Naive thymus-derived CD4-positive, alpha-beta T cell (primary cell): ENCODE results near the gene OCA2. TPM values are rescaled to one million over a fixed set of nuclear protein-coding genes. Genes with fewer than 3 reads are reported as not detected.
A peak's percentile ranks its signal among the peaks of the same experiment; 100 is the strongest.

Source experiments
- ATAC-seq: fragments of 150-1000 bp; cut with Tn5 transposase; 2 replicates; pipeline ENCODE4 v1.10.0; 2021; ENCODE audit warnings: mild to moderate bottlenecking, moderate library complexity
- CTCF ChIA-PET: fragments of 350-600 bp; sonication (Branson Sonifier 250); formaldehyde crosslinking; loops from one replicate; lab custom pipeline; 2021; ENCODE audit warnings: antibody characterized with exemption; lab: Charles Lee
- POLR2A ChIA-PET: fragments of 350-600 bp; sonication (Branson Sonifier 250); formaldehyde crosslinking; loops from one replicate; lab custom pipeline; 2021; ENCODE audit warnings: antibody characterized with exemption, inconsistent platforms; lab: Charles Lee
- DNase-seq, 9 donors: peaks; one replicate each; pipeline versions ENCODE4 v3.0.0 to v3.0.0-alpha.2; 2020 to 2022; ENCODE audit warnings: mixed read lengths in 1 of 9
- H3K27ac ChIP-seq: one replicate; pipeline ENCODE4 v1.7.0; 2013; ENCODE audit warnings: mild to moderate bottlenecking, low read depth, low read length, moderate library complexity
- H3K27me3 ChIP-seq, 2 donors: one replicate each; pipeline ENCODE4 v1.7.0; 2013; ENCODE audit warnings: low read length in 2 of 2, mild to moderate bottlenecking in 2 of 2, moderate library complexity in 2 of 2; ENCODE audit not compliant: control insufficient read depth in 2 of 2, insufficient read depth in 2 of 2
- H3K36me3 ChIP-seq, 3 experiments: 1 replicate in 2 of 3; 2 replicates in 1 of 3; pipeline ENCODE4 v1.7.0; 2013; ENCODE audit warnings: low read length in 3 of 3, mild to moderate bottlenecking in 3 of 3, moderate library complexity in 1 of 3; ENCODE audit not compliant: insufficient read depth in 3 of 3, control insufficient read depth in 2 of 3
- H3K4me1 ChIP-seq, 2 donors: one replicate each; pipeline ENCODE4 v1.7.0; 2013; ENCODE audit warnings: low read length in 2 of 2, mild to moderate bottlenecking in 2 of 2, moderate library complexity in 1 of 2; ENCODE audit not compliant: control insufficient read depth in 2 of 2, insufficient read depth in 2 of 2
- H3K4me3 ChIP-seq: 2 replicates; pipeline ENCODE4 v1.7.0; 2013; ENCODE audit warnings: mild to moderate bottlenecking, low read length
- H3K9me3 ChIP-seq, 3 experiments: 1 replicate in 2 of 3; 2 replicates in 1 of 3; pipeline ENCODE4 v1.7.0; 2013; ENCODE audit warnings: low read length in 3 of 3; ENCODE audit not compliant: control insufficient read depth in 2 of 3
- H3K27ac Mint-ChIP-seq, 9 donors: one replicate each; pipeline ENCODE4 v1.8.0; 2020 to 2022; ENCODE audit warnings: mixed read lengths in 9 of 9, mild to moderate bottlenecking in 8 of 9, moderate library complexity in 5 of 9, inconsistent platforms in 2 of 9
- H3K27me3 Mint-ChIP-seq, 5 donors: one replicate each; pipeline ENCODE4 v1.8.0; 2021 to 2022; ENCODE audit warnings: mixed read lengths in 5 of 5, mild to moderate bottlenecking in 1 of 5
- H3K36me3 Mint-ChIP-seq, 5 donors: one replicate each; pipeline ENCODE4 v1.8.0; 2020 to 2022; ENCODE audit warnings: mixed read lengths in 5 of 5, mild to moderate bottlenecking in 3 of 5, inconsistent platforms in 1 of 5
- H3K4me1 Mint-ChIP-seq, 7 donors: one replicate each; pipeline ENCODE4 v1.8.0; 2020 to 2022; ENCODE audit warnings: mixed read lengths in 7 of 7, mild to moderate bottlenecking in 3 of 7, inconsistent platforms in 1 of 7
- H3K4me3 Mint-ChIP-seq, 10 donors: one replicate each; pipeline ENCODE4 v1.8.0; 2020 to 2022; ENCODE audit warnings: mild to moderate bottlenecking in 10 of 10, mixed read lengths in 10 of 10, moderate library complexity in 6 of 10, inconsistent platforms in 2 of 10
- H3K9me3 Mint-ChIP-seq, 11 donors: one replicate each; pipeline ENCODE4 v1.8.0; 2020 to 2022; ENCODE audit warnings: mixed read lengths in 11 of 11, mild to moderate bottlenecking in 4 of 11, inconsistent platforms in 1 of 11, moderate library complexity in 1 of 11
- intact Hi-C, 2 donors: fragments of 100-400 bp; cut with micrococcal nuclease; formaldehyde crosslinking; loops; one replicate each; pipeline ENCODE4 v1.15.1; 2023
- polyA plus RNA-seq, 2 donors: library from polyadenylated mRNA; unstranded; fragments of 300-500 nt; fragmentation: Illumina TruSeq; gene quantifications; one replicate each; pipeline ENCODE4 v1.2.3, GENCODE V29; 2021
- total RNA-seq, 6 experiments: library from RNA in 5 of 6; stranded (reverse) in 5 of 6; gene quantifications; 1 replicate in 5 of 6; 2 replicates in 1 of 6; pipeline ENCODE4 v1.2.3 and lab custom pipeline; 2021 to 2026

Gene OCA2
- total and polyA plus RNA-seq, 7 experiments from 2014 or later = not detected

GRCh38 chr15:27871902-27872260 is 227.2 kb downstream of the OCA2 start:
- Mint-ChIP-seq H3K36me3 (no peaks in the 10 kb centered on the region), H3K9me3 (peaks cover 0 to 2% (median 0%) of the 10 kb centered on the region in 11 donors), H3K4me3 (no peak overlapping the region), H3K4me1 (no peaks in the 10 kb centered on the region), H3K27ac (no peak overlapping the region), H3K27me3 (peaks cover 0 to 4% (median 0%) of the 10 kb centered on the region in 5 donors)
- no peaks in the 10 kb centered on the region for H3K4me1 ChIP-seq
- no peaks in the 10 kb centered on the region for H3K36me3 ChIP-seq
- H3K27me3 ChIP-seq = no peaks in the 10 kb centered on the region
- DNase-seq = no peak
- ChIA-PET POLR2A (no interaction called here), CTCF (no interaction called here)
- H3K9me3 ChIP-seq = no peaks in the 10 kb centered on the region
- intact Hi-C loops = no loop called here
- no peak overlapping the region for H3K27ac ChIP-seq
- no peak for ATAC-seq
- no peak overlapping the region for H3K4me3 ChIP-seq

GRCh38 chr15:27871078-27871901 is 227.8 kb downstream of the OCA2 start:
- Histone ChIP-seq H3K4me3 (no peak overlapping the region), H3K27ac (no peak overlapping the region), H3K4me1 (no peaks in the 10 kb centered on the region), H3K9me3 (no peaks in the 10 kb centered on the region), H3K36me3 (no peaks in the 10 kb centered on the region), H3K27me3 (no peaks in the 10 kb centered on the region)
- Mint-ChIP-seq H3K27ac (no peak overlapping the region), H3K27me3 (peaks cover 0 to 9% (median 0%) of the 10 kb centered on the region in 5 donors), H3K4me1 (no peaks in the 10 kb centered on the region), H3K9me3 (peaks cover 0 to 2% (median 0%) of the 10 kb centered on the region in 11 donors), H3K4me3 (no peak overlapping the region), H3K36me3 (no peaks in the 10 kb centered on the region)
- ATAC-seq = peak; percentile 26
- CTCF ChIA-PET = no interaction called here
- POLR2A ChIA-PET = no interaction called here
- intact Hi-C loops = no loop called here
- no peak for DNase-seq

- POLR2A ChIA-PET = no interaction called here
- H3K4me3 Mint-ChIP-seq = no peak overlapping the region
- Histone ChIP-seq H3K36me3 (no peaks in the 10 kb centered on the region), H3K4me3 (no peak overlapping the region), H3K27me3 (no peaks in the 10 kb centered on the region), H3K27ac (no peak overlapping the region), H3K9me3 (no peaks in the 10 kb centered on the region), H3K4me1 (no peaks in the 10 kb centered on the region)
- H3K4me1 Mint-ChIP-seq = no peaks in the 10 kb centered on the region
- ATAC-seq (no peak), DNase-seq (no peak)
- peaks cover 0 to 4% (median 0%) of the 10 kb centered on the region in 11 donors for H3K9me3 Mint-ChIP-seq
- no peaks in the 10 kb centered on the region for H3K36me3 Mint-ChIP-seq
- intact Hi-C loops = no loop called here
- peaks cover 0 to 14% (median 0%) of the 10 kb centered on the region in 5 donors for H3K27me3 Mint-ChIP-seq
- CTCF ChIA-PET = no interaction called here
- H3K27ac Mint-ChIP-seq = no peak overlapping the region
Observed at GRCh38 chr15:27870320-27870719, 228.8 kb downstream of the OCA2 start.

- no peak overlapping the region for H3K4me3 ChIP-seq
- H3K9me3 Mint-ChIP-seq = peaks cover 0 to 4% (median 0%) of the 10 kb centered on the region in 11 donors
- H3K27me3 Mint-ChIP-seq = peaks cover 0 to 14% (median 0%) of the 10 kb centered on the region in 5 donors
- H3K4me3 Mint-ChIP-seq = no peak overlapping the region
- no peak overlapping the region for H3K27ac Mint-ChIP-seq
- no peaks in the 10 kb centered on the region for H3K9me3 ChIP-seq
- DNase-seq (no peak), ATAC-seq (no peak)
- H3K27me3 ChIP-seq = no peaks in the 10 kb centered on the region
- H3K4me1 ChIP-seq = no peaks in the 10 kb centered on the region
- no peak overlapping the region for H3K27ac ChIP-seq
- CTCF ChIA-PET = no interaction called here
- no peaks in the 10 kb centered on the region for H3K36me3 ChIP-seq
- no peaks in the 10 kb centered on the region for H3K4me1 Mint-ChIP-seq
- H3K36me3 Mint-ChIP-seq = no peaks in the 10 kb centered on the region
- intact Hi-C loops = no loop called here
- POLR2A ChIA-PET = no interaction called here
Observed at GRCh38 chr15:27869697-27870281, 229.3 kb downstream of the OCA2 start.

- Histone ChIP-seq H3K36me3 (no peaks in the 10 kb centered on the region), H3K27me3 (no peaks in the 10 kb centered on the region), H3K9me3 (no peaks in the 10 kb centered on the region), H3K4me1 (no peaks in the 10 kb centered on the region), H3K4me3 (no peak overlapping the region), H3K27ac (no peak overlapping the region)
- no peaks in the 10 kb centered on the region for H3K36me3 Mint-ChIP-seq
- peaks cover 0 to 14% (median 0%) of the 10 kb centered on the region in 5 donors for H3K27me3 Mint-ChIP-seq
- no peaks in the 10 kb centered on the region for H3K4me1 Mint-ChIP-seq
- intact Hi-C loops = no loop called here
- peaks cover 0 to 6% (median 0%) of the 10 kb centered on the region in 11 donors for H3K9me3 Mint-ChIP-seq
- CTCF ChIA-PET = no interaction called here
- DNase-seq (no peak), ATAC-seq (no peak)
- H3K4me3 Mint-ChIP-seq = no peak overlapping the region
- no peak overlapping the region for H3K27ac Mint-ChIP-seq
- POLR2A ChIA-PET = no interaction called here
Observed at GRCh38 chr15:27868828-27869404, 230.2 kb downstream of the OCA2 start.

GRCh38 chr15:27867861-27868260 is 231.3 kb downstream of the OCA2 start:
- CTCF ChIA-PET = no interaction called here
- Mint-ChIP-seq H3K4me3 (no peak overlapping the region), H3K27ac (no peak overlapping the region), H3K9me3 (peaks cover 0 to 6% (median 2%) of the 10 kb centered on the region in 11 donors), H3K4me1 (no peaks in the 10 kb centered on the region), H3K27me3 (peaks cover 0 to 19% (median 0%) of the 10 kb centered on the region in 5 donors), H3K36me3 (no peaks in the 10 kb centered on the region)
- DNase-seq (no peak), ATAC-seq (no peak)
- no peak overlapping the region for H3K27ac ChIP-seq
- POLR2A ChIA-PET = no interaction called here
- no peaks in the 10 kb centered on the region for H3K9me3 ChIP-seq
- H3K4me1 ChIP-seq = no peaks in the 10 kb centered on the region
- no peaks in the 10 kb centered on the region for H3K36me3 ChIP-seq
- intact Hi-C loops = no loop called here
- no peak overlapping the region for H3K4me3 ChIP-seq
- H3K27me3 ChIP-seq = no peaks in the 10 kb centered on the region
